HepG2 (cell line): Measurements from ENCODE around the gene GDAP1L1. TPM values are rescaled to one million over a fixed set of nuclear protein-coding genes. Genes with fewer than 3 reads are reported as not detected.
A peak's percentile ranks its signal among the peaks of the same experiment; 100 is the strongest.

Source experiments
- HES4 ChIP-seq: sonication (generic); formaldehyde crosslinking; IDR thresholded peaks from 2 replicates; pipeline ENCODE4 v1.9.0; 2021; ENCODE audit warnings: mild to moderate bottlenecking, missing genetic modification reagents, borderline replicate concordance
- KDM2A ChIP-seq: sonication (generic); formaldehyde crosslinking; IDR thresholded peaks from 2 replicates; pipeline ENCODE4 v1.4.0; 2020; ENCODE audit warnings: low read depth, missing genetic modification reagents, borderline replicate concordance
- MXD1 ChIP-seq: sonication (generic); formaldehyde crosslinking; IDR thresholded peaks from 2 replicates; pipeline ENCODE4 v1.4.0; 2020; ENCODE audit warnings: mild to moderate bottlenecking, missing genetic modification reagents
- NFKB2 ChIP-seq: sonication (generic); formaldehyde crosslinking; IDR thresholded peaks from 2 replicates; pipeline ENCODE4 v1.4.0; 2020; ENCODE audit warnings: missing genetic modification reagents, borderline replicate concordance
- NFRKB ChIP-seq: fragments of 450-650 bp; IDR thresholded peaks from 2 replicates; pipeline ENCODE4 v1.6.1; 2017
- NR2C2 ChIP-seq: sonication (generic); formaldehyde crosslinking; IDR thresholded peaks from 2 replicates; pipeline ENCODE4 v1.4.0; 2020; ENCODE audit warnings: missing genetic modification reagents, mild to moderate bottlenecking, moderate library complexity, borderline replicate concordance
- RARG ChIP-seq: sonication (generic); formaldehyde crosslinking; IDR thresholded peaks from 2 replicates; pipeline ENCODE4 v1.4.0; 2020; ENCODE audit warnings: low read depth, mild to moderate bottlenecking, missing genetic modification reagents
- SALL2 ChIP-seq: sonication (generic); formaldehyde crosslinking; IDR thresholded peaks from 2 replicates; pipeline ENCODE4 v1.8.1; 2023; ENCODE audit warnings: mild to moderate bottlenecking, missing genetic modification reagents, inconsistent platforms
- SKIL ChIP-seq: sonication (generic); formaldehyde crosslinking; IDR thresholded peaks from 2 replicates; pipeline ENCODE4 v1.8.0; 2022; ENCODE audit warnings: missing genetic modification reagents, mild to moderate bottlenecking, moderate library complexity, borderline replicate concordance
- SMARCE1 ChIP-seq: fragments of 450-650 bp; IDR thresholded peaks from 2 replicates; pipeline ENCODE4 v1.6.1; 2017; ENCODE audit warnings: borderline replicate concordance
- SP2 ChIP-seq: sonication (generic); formaldehyde crosslinking; IDR thresholded peaks from 2 replicates; pipeline ENCODE4 v1.5.1; 2020; ENCODE audit warnings: mild to moderate bottlenecking, missing genetic modification reagents
- TGIF2 ChIP-seq: IDR thresholded peaks from 2 replicates; pipeline ENCODE4 v1.6.1; 2016; ENCODE audit warnings: control low read depth, missing compliant biosample characterization
- ZBTB7B ChIP-seq: sonication (generic); formaldehyde crosslinking; IDR thresholded peaks from 2 replicates; pipeline ENCODE4 v1.4.0; 2020; ENCODE audit warnings: missing genetic modification reagents
- ZC3H4 ChIP-seq: sonication (generic); formaldehyde crosslinking; IDR thresholded peaks from 2 replicates; pipeline ENCODE4 v1.4.0; 2020; ENCODE audit warnings: missing genetic modification reagents, borderline replicate concordance
- ZKSCAN5 ChIP-seq: sonication (generic); formaldehyde crosslinking; IDR thresholded peaks from 2 replicates; pipeline ENCODE4 v1.5.1; 2020; ENCODE audit warnings: mild to moderate bottlenecking, missing genetic modification reagents
- ZNF253 ChIP-seq: sonication (generic); formaldehyde crosslinking; IDR thresholded peaks from 2 replicates; pipeline ENCODE4 v1.8.0; 2022; ENCODE audit warnings: mild to moderate bottlenecking, missing genetic modification reagents, borderline replicate concordance
- ZNF543 ChIP-seq: sonication (generic); formaldehyde crosslinking; IDR thresholded peaks from 2 replicates; pipeline ENCODE4 v1.4.0; 2020; ENCODE audit warnings: mild to moderate bottlenecking, missing genetic modification reagents
- ZSCAN12 ChIP-seq: sonication (generic); formaldehyde crosslinking; IDR thresholded peaks from 2 replicates; pipeline ENCODE4 v1.9.0; 2021; ENCODE audit warnings: mild to moderate bottlenecking, missing genetic modification reagents
- polyA plus RNA-seq, 8 experiments: library from polyadenylated mRNA; depleted of rRNA in 3 of 8; stranded (reverse) in 7 of 8; unstranded in 1 of 8; fragments of >200 nt; fragmentation: Illumina TruSeq in 4 of 8; extraction: Trizol in 4 of 8; gene quantifications; 2 replicates each; pipeline versions ENCODE4 v1.2.1 to v1.2.3, GENCODE V29; 2011 to 2016; ENCODE audit warnings: low read depth in 4 of 8, missing spikeins in 1 of 8, mixed read lengths in 1 of 8; ENCODE audit not compliant: insufficient read depth in 1 of 8
- total RNA-seq, 5 experiments: library from RNA; depleted of rRNA; stranded (reverse); fragments of >200 nt; fragmentation: Illumina TruSeq; extraction: Trizol; gene quantifications; 2 replicates each; pipeline ENCODE4 v1.2.3, GENCODE V29; 2016; ENCODE audit warnings: low read depth in 1 of 5
- TF ChIP-seq, protein P1 (sequence below): sonication (generic); formaldehyde crosslinking; IDR thresholded peaks from 2 replicates; pipeline ENCODE4 v1.4.0; 2020; ENCODE audit warnings: low read depth, mild to moderate bottlenecking, missing genetic modification reagents

GDAP1L1 gene
- total and polyA plus RNA-seq, 2 of the 13 experiments (the other 11 are each of a cell fraction or from before 2014, with no cell fraction given): 0.04 TPM; not detected in 1

- TF ChIP-seq RARG (CRISPR knock-in tag): no peak
- TF ChIP-seq ZKSCAN5 (CRISPR knock-in tag): peak; percentile 7; the same call in 1 of the 2 replicates
- TF ChIP-seq SP2 (CRISPR knock-in tag): no peak
- no peak for TF ChIP-seq KDM2A (CRISPR knock-in tag)
- TF ChIP-seq TGIF2 (CRISPR knock-in tag): no peak
- no peak for TF ChIP-seq ZC3H4
- no peak for TF ChIP-seq ZNF253 (CRISPR knock-in tag)
- TF ChIP-seq, protein P1, sequence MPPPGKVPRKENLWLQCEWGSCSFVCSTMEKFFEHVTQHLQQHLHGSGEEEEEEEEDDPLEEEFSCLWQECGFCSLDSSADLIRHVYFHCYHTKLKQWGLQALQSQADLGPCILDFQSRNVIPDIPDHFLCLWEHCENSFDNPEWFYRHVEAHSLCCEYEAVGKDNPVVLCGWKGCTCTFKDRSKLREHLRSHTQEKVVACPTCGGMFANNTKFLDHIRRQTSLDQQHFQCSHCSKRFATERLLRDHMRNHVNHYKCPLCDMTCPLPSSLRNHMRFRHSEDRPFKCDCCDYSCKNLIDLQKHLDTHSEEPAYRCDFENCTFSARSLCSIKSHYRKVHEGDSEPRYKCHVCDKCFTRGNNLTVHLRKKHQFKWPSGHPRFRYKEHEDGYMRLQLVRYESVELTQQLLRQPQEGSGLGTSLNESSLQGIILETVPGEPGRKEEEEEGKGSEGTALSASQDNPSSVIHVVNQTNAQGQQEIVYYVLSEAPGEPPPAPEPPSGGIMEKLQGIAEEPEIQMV (CRISPR knock-in tag): peak; percentile 35; the same call in 1 of the 2 replicates
- no peak for TF ChIP-seq HES4 (CRISPR knock-in tag)
- TF ChIP-seq NR2C2: no peak
- no peak for TF ChIP-seq NFRKB
- no peak for TF ChIP-seq NFKB2
- TF ChIP-seq ZBTB7B (CRISPR knock-in tag): no peak
- TF ChIP-seq SALL2 (CRISPR knock-in tag): no peak
- no peak for TF ChIP-seq ZNF543 (CRISPR knock-in tag)
- TF ChIP-seq SKIL: no peak
- no peak for TF ChIP-seq ZSCAN12
- TF ChIP-seq SMARCE1: no peak
- TF ChIP-seq MXD1: no peak
- TF ChIP-seq, all 625 proteins: peak for 90
These were observed 35.7 kb upstream of the GDAP1L1 start (continued) for GRCh38 chr20:44211177-44212039.
